ENCODE results near the gene LSM3. TPM values are rescaled to one million over a fixed set of nuclear protein-coding genes. Genes with fewer than 3 reads are reported as not detected.
A peak's percentile ranks its signal among the peaks of the same experiment; 100 is the strongest.

Gene LSM3
- total RNA-seq, 1 donor from 2014 or later = 13.2 TPM

GRCh38 chr3:14245822-14246221 lies 67.2 kb downstream of the LSM3 start:
- no peak for DNase-seq (ENCODE audit: low spot score)
- intact Hi-C loops (cut with DNase I) = no loop called here

DNA sequence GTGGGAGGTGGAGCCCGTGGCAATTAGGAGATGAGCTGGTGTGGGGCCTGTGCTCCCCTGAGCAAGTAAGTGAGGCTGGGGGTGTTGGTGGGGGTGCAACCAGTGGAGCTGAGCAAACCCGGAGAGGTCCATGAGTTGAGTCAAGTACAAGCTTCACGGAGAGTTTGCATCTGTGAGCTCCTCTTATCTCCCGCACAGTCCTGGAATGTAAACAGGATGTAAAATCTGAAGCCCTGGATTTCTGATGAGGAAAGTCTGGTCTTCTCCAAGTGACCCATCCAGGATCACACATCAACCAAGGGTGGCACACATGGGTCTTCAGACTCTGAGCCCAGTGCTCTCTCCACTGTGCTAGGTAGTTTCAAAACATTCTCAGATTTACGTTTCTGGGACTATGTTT lies 67.8 kb downstream of the LSM3 start:
- intact Hi-C loops (cut with DNase I) = no loop called here

DNA sequence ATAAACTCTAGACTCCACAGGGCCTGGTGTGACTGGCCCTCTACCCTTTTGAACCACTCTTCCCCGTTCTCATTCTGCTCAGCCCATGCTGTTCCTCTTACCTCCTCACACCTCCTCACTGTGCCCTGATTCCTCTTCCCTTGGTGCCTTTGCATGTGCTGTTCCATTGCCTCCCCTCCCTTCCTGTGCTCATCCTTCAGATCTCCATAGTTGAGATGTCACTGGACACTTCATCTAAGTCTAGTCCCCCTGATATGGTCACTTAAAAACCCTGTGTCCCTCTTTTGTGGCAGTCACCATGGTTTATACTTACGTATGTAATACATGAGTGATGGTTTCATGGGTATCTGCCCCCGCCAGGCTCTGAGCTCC lies 69.8 kb downstream of the LSM3 start:
- peak; percentile 50 for DNase-seq (ENCODE audit: low spot score)
- intact Hi-C loops (cut with DNase I) = no loop called here

More for the DNA sequence above, 67.8 kb downstream of the LSM3 start:
- DNase-seq (ENCODE audit: low spot score) = no peak

DNA sequence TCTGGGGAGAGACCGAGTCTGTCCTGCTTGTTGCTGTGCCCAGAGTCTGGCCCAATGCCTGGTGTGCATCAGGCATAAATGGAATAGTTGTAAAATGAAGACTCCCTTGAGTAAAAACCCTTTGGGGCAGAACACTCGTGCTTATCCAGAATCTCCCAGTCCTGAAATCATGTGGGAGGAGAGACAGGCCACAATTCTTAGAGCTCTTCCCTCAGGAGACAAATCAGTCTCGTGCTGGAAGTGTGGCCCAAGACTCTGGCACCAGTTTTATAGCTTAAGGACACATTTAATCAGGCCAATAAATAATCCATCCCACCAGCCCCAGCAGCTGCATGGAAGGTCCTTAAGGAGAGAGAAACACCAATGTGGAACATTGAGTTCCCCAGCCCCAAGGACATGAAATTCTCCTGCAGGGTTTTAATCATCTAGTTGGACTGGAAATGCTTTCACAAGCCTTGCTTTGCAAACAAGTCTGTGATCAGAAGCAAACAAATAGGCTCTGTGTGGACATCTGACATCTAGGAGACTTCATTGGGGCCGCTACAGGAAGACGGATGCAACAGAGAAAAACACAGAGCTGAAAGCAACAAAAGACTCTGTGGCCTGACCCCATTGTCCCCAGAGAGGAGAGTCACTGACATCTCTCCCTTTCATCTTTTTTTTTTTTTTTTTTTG lies 70.4 kb downstream of the LSM3 start:
- intact Hi-C loops (cut with DNase I) = no loop called here
- peak; percentile 36 for DNase-seq (ENCODE audit: low spot score)

Other genes starting within 250 kb of the LSM3 start
- gene CHCHD4, start 53.9 kb upstream of the LSM3 start, total RNA-seq = 23.0 TPM
- gene TMEM43, start 53.8 kb upstream of the LSM3 start, total RNA-seq = 62.0 TPM
- 16.7 TPM for gene XPC, start 216 bp upstream of the LSM3 start, total RNA-seq
- gene SLC6A6, start 223.8 kb downstream of the LSM3 start, total RNA-seq = 129 TPM

All from cardiac septum (tissue), 1 donor.